ENCODE measurements around the gene TGFB2. TPM values are rescaled to one million over a fixed set of nuclear protein-coding genes. Genes with fewer than 3 reads are reported as not detected.
A peak's percentile ranks its signal among the peaks of the same experiment; 100 is the strongest.

TGFB2 gene
- total RNA-seq, 1 experiment from 2014 or later: not detected

DNA sequence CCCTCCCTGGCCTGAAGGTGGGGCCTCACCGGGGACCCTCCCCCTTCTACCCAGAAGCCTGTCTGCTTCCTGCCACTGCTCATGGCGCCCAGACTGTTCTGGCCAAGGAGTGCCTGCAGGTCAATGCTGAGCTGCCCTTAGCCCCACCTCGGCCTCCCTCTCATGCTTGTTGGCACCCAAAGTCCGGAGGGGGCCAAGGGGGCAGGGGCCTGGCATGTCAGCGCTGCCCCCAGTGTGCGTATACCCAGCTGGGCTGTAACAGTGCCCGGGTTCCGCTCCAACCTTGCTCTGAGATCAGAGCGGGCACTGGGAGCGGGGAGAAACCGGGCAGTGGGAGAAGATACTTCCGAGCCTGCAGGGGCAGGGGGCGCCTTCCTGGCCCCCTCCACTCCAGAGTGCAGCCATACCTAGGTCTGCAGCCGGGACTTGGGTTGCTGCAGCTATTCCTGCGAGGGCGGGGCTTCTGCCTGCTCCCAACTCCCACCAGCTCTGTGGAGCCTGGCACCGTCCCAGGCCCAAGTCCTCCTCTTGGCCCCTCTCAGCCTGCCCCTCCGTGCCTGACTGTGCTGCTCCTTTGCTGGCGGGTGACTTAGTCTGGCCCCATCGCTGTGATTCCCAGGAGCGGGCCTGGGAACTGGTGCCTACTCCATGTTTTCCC lies 21.4 kb upstream of the TGFB2 start:
- Histone ChIP-seq H3K79me1 (ENCODE audit: insufficient read depth, low read depth, low read length, poor library complexity, severe bottlenecking) (no peaks in the 10 kb centered on the region), H3K9ac (ENCODE audit: extremely low read depth, insufficient read length, low read length) (no peak overlapping the region), H3K23me2 (ENCODE audit: insufficient read length, low read depth, low read length, poor library complexity, severe bottlenecking) (no peaks in the 10 kb centered on the region), H3K18ac (ENCODE audit: insufficient read length, low read depth, low read length) (no peak overlapping the region), H2AK5ac (ENCODE audit: insufficient read length, low read length) (no peak overlapping the region), H4K8ac (replicated peaks; ENCODE audit: insufficient read length, low read depth, low read length) (no peak overlapping the region), H3K4me2 (ENCODE audit: insufficient read depth, insufficient read length, low read length) (no peak overlapping the region), H2BK5ac (ENCODE audit: insufficient read length, low read length) (no peak overlapping the region), H3T11ph (ENCODE audit: low read length) (no peak overlapping the region), H4K20me1 (ENCODE audit: control insufficient read depth, insufficient read depth, insufficient read length) (no peaks in the 10 kb centered on the region), H4K5ac (ENCODE audit: insufficient read length, low read depth, low read length) (no peak overlapping the region), H2BK12ac (ENCODE audit: insufficient read length, low read depth, low read length) (no peak overlapping the region), H3K79me2 (ENCODE audit: insufficient read depth, low read length) (no peaks in the 10 kb centered on the region), H2BK20ac (ENCODE audit: low read depth, low read length, poor library complexity, severe bottlenecking) (no peak overlapping the region), H3K14ac (ENCODE audit: insufficient read depth, low read length) (no peak overlapping the region), H3K27me3 (ENCODE audit: insufficient read depth, low read length) (no peaks in the 10 kb centered on the region), H4K91ac (ENCODE audit: insufficient read length, low read depth, low read length) (no peak overlapping the region), H3K56ac (ENCODE audit: insufficient read length, low read depth, low read length) (no peak overlapping the region), H3K4me1 (ENCODE audit: insufficient read depth, low read length) (no peaks in the 10 kb centered on the region), H3K4ac (ENCODE audit: low read depth, low read length) (no peak overlapping the region), H2BK120ac (ENCODE audit: low read depth, low read length, poor library complexity, severe bottlenecking) (no peak overlapping the region), H3K27ac (ENCODE audit: insufficient read length, low read depth, low read length) (no peak overlapping the region), H3K9me3 (ENCODE audit: control insufficient read depth, low read depth, low read length) (no peaks in the 10 kb centered on the region), H2AFZ (ENCODE audit: low read length) (no peak overlapping the region), H3K23ac (ENCODE audit: insufficient read length, low read depth, low read length) (no peak overlapping the region), H2BK15ac (ENCODE audit: low read depth, low read length) (no peak overlapping the region)
- H3K27me3 Mint-ChIP-seq (ENCODE audit: low read depth): no peaks in the 10 kb centered on the region
- H3K9me3 Mint-ChIP-seq: no peaks in the 10 kb centered on the region
- H3K27ac Mint-ChIP-seq: peak overlapping the region in 1 of 3 experiments; percentile 49; a peak in 1 of 7 replicates
- peaks cover 19 to 35% (median 32%) of the 10 kb centered on the region in 3 experiments for H3K36me3 Mint-ChIP-seq (ENCODE audit: insufficient read depth in 1 of 3, low read depth in 3 of 3)
- H3K4me1 Mint-ChIP-seq: no peaks in the 10 kb centered on the region
- no CpG with 5 or more reads among the region's 21 CpGs for WGBS (ENCODE audit: extremely low coverage, insufficient read length, low lambda C conversion rate)
- no peak for DNase-seq
- TF ChIP-seq, protein P1, sequence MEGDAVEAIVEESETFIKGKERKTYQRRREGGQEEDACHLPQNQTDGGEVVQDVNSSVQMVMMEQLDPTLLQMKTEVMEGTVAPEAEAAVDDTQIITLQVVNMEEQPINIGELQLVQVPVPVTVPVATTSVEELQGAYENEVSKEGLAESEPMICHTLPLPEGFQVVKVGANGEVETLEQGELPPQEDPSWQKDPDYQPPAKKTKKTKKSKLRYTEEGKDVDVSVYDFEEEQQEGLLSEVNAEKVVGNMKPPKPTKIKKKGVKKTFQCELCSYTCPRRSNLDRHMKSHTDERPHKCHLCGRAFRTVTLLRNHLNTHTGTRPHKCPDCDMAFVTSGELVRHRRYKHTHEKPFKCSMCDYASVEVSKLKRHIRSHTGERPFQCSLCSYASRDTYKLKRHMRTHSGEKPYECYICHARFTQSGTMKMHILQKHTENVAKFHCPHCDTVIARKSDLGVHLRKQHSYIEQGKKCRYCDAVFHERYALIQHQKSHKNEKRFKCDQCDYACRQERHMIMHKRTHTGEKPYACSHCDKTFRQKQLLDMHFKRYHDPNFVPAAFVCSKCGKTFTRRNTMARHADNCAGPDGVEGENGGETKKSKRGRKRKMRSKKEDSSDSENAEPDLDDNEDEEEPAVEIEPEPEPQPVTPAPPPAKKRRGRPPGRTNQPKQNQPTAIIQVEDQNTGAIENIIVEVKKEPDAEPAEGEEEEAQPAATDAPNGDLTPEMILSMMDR (conservative IDR thresholded peaks at IDR 0.05): no peak
- no peak overlapping the region for H3K4me3 Mint-ChIP-seq
